NCI-H128 (cell line): Measurements from ENCODE around the gene ATXN1L.
A peak's percentile ranks its signal among the peaks of the same experiment; 100 is the strongest.
"Not testable (repeated sequence)": the region's sequence is repeated elsewhere in the genome, so short reads cannot be mapped to it uniquely, and the experiment has no call there.

Experiments used
- DNase-seq: peaks from one replicate; lab custom pipeline; 2025; ENCODE audit not compliant: unreplicated experiment; lab: John Stamatoyannopoulos, UW

The ATXN1L gene

GRCh38 chr16:71894229-71894920 lies 48.6 kb downstream of the ATXN1L start:
- DNase-seq, result peak; percentile 6

- DNase-seq, result peak; percentile 94
Measured at GRCh38 chr16:71894921-71895678, 49.3 kb downstream of the ATXN1L start, which contains the start of gene IST1. TSS of gene IST1 (plus strand) at chr16:71895531. CDS start at chr16:71915641, 20,110 bp downstream.

- DNase-seq, result no peak
Measured at GRCh38 chr16:71895679-71896365, 50.0 kb downstream of the ATXN1L start.

- no peak for DNase-seq
Measured at GRCh38 chr16:71896764-71897368, 51.1 kb downstream of the ATXN1L start.

- DNase-seq, result no peak
Measured at GRCh38 chr16:71899171-71899570, 53.4 kb downstream of the ATXN1L start.

- no peak for DNase-seq
Measured at GRCh38 chr16:71902656-71903365, 57.0 kb downstream of the ATXN1L start.

- no peak for DNase-seq
Measured at GRCh38 chr16:71903608-71904007, 57.8 kb downstream of the ATXN1L start.

GRCh38 chr16:71904239-71904638 lies 58.5 kb downstream of the ATXN1L start:
- no peak for DNase-seq

- not testable (repeated sequence) for DNase-seq
Measured at GRCh38 chr16:71905765-71906164, 60.0 kb downstream of the ATXN1L start.
